ENCODE results near the gene LPIN2.
"Not testable (repeated sequence)": the region's sequence is repeated elsewhere in the genome, so short reads cannot be mapped to it uniquely, and the experiment has no call there.

LPIN2 gene

DNA sequence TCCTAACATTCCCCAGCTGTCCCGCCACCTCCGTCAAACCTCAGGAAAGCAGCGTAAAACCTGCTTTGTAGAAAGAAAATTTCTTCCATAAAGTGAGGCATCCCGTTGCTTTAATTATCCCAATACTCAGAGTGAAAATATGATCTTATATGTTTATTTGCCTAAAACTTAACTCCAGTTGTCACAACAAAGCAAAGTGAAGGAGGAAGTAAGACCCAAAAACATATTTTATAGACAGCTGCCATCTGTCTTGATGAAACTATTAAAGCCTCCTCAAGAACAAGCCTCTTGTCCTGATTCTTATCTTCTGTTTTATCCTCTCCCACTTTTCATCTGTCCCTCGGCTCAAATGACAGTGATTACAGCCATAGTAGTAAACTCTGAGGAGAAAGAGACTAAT is 28.9 kb upstream of the LPIN2 start:
- DNase-seq, result no peak

DNA sequence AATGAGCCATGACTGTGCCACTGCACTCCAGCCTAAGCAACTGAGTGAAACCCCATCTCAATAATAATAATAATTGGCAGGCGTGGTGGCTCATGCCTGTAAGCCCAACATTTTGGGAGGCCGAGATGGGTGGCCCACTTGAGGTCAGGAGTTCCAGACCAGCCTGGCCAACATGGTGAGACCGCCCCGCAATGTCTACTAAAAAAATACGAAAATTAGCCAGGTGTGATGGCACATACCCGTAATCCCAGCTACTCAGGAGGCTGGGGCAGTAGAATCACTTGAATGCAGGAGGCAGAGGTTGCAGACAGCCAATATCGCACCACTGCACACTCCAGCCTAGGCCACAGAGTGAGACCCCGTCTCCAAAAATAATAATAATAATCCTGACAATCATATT is 27.9 kb upstream of the LPIN2 start:
- DNase-seq, result no peak

DNA sequence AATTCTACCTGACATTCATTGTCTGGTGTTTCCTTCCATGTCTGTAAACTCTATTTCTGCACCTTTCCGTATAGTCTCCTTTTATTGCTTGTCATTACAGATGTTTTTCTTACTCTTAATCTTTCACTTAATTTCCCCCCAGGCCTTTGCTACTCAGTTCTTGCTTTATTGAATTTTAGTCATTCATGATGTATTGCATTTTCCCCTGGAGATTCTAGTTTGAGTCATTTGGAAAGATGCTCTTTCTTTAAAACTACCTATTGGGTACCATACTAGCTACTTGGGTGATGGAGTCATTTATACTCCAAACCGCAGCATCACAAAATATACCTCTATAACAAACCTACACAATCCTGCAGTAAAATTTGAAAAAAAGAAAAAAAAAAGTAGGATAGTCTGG is 27.2 kb upstream of the LPIN2 start:
- no peak for DNase-seq

DNA sequence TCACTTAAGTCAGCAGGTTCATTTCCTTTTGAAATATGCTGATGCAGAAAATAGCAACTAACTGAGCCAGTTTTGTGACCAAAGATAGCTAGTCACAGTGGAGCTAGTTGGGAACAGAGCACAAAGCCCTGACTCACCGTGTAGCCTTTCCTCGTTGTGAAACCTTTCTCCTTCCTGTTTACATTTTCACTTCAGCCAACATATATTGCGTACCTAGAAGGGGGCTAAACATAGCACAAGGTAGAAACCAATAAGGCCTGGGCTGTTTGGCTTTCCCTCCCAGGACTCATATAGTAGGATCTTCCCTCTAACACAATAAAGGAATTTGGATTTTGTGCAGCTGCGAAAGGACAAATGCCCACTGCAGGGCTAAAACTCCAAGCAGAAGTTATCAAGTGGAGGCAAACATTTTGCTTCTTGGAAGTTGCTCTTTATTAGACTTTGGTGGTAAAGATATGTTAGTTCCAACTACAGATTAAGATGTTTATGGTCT is 24.5 kb upstream of the LPIN2 start:
- no peak for DNase-seq

DNA sequence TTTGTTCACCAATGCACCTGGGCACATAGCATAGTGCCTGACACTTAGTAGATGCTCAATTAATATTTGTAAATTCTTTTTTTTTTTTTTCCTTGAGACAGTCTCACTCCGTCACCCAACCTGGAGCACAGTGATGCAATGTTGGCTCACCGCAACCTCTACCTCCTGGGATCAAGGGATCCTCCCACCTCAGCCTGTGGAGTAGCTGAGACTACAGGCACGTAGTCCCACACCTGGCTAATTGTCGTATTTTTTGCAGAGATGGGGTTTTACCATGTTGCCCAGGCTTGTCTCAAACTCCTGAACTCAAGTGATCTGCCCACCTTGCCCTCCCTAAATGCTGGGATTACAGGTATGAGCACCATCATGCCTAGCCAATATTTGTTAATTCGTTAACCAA is 23.2 kb upstream of the LPIN2 start:
- DNase-seq, result no peak

DNA sequence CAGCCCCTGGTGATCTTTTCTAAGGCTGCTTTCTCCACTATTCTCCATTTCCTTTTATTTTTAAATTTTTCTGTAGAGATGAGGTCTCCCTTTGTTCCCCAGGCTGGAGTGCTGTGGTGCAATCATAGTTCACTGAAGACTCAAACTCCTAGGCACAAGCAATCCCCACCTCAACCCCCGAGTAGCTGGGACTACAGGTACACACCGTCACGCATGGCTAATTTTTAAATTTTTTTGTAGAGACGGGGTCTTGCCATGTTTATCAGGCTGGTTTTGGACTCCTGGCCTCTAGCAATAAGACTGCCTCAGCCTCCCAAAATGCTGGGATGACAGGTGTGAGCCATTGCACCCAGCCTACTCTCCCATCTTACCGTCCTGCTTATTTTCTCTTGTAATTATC is 22.7 kb upstream of the LPIN2 start:
- no peak for DNase-seq

DNA sequence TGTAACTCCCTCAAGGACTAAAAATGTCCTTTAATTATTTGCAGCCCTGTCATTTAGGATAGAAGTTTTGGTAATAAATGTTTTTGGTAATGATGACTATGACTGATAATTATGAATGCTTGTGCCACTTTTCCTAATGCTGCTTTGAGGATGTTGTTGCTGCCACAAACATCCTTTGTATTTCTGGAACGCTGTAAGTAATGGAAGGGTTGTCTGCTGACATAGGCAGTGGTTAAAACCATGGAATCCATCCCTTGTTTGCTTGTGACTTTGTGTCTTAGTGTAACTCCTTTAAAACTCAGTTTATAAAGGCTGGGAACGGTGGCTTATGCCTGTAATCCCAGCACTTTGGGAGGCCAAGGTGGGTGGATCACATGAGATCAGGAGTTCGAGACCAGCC is 19.8 kb upstream of the LPIN2 start:
- no peak for DNase-seq

DNA sequence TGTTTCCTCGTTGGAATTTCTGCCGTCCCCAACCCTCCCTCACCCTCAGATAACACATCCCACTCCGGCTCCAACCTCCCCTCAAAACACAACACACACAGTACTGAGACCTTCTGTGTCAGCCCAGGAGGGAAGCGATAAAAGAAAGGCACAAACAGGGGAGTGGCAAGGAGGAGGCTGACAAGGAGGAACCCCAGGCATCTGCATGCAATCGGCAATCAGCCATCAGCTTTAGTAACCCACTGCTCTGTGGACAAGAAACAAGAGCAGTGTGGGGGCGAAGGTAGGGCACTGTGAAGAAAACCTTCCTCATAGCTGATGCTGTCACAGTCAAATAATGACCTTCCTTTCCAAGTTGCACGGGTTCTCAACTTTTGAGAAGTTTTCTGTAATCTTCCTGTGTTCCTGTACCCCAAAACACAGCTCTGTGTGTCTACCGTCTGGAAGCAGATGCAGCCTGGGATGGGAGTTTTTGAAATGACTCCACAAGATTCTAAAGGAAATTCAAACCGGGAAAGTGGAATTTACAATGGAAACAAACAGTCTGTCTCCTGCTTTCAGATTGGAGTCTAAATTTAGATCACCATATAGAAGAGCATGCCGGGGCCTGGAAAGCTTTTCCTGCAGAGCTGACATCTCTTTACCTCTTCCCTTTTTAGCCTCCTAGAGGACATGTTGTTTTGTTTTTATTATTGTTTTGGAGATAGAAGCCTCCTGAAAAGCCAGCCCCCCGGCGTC is 16.4 kb upstream of the LPIN2 start:
- DNase-seq, result no peak

DNA sequence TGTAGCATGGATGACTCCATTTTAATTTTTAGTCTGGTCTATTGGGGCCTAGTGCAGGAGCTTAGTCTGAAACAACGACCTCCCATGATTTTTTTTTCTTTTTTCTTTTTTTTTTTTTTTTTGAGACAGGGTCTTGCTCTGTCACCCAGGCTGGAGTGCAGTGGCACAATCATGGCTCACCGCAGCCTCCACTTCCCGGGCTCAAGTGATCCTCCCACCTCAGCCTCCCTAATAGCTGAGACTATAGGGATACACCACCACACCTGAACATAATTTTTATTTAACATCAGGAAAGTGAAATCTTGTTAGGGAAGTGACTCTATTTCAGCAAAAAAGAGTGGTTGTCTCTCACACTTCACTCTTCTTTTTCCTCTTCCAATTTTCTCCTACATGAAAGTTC is 15.2 kb upstream of the LPIN2 start:
- not testable (repeated sequence) for DNase-seq

DNA sequence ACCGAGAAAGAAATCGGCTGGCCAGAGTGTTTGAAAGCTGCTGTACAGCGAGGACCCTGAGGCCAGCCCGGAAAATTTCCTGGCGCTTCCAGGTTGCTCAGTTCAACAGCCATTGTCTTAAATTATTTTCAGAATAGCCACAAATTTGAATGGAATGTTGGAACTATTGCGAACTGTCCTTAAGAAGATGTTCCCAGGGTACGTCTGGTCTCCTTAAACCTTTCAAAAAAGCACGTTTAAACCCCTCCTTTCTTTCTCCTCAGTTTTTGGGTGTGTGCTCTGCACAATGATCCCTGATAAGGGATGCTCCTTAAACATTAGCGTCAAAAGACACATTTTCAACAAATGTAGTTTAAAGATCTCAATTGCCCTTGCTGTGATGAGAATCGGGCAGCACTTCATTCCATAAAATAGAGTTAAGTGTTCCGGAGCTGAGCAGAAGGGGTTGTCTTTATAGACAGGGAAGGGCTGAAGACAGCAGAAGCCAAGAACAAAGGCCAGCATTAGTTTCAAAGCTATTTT is 14.5 kb upstream of the LPIN2 start:
- DNase-seq, result no peak

DNA sequence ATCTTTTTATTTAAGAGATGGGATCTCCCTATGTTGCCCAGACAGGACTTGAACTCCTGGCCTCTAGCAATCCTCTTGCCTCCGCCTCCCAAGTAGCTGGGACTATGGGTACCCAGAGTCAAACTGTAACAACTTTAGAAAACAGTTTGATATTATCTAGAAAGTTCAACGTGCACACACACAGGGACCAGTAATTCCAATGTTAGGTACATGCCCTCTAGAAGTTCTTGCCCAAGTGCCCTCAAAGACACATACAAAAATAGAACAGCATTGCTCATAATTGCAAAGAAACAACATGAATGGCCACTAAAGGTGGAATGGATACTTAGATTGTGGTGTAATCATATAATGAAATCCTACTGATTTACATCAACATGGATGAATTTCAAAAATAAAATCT is 12.6 kb upstream of the LPIN2 start:
- no peak for DNase-seq

DNA sequence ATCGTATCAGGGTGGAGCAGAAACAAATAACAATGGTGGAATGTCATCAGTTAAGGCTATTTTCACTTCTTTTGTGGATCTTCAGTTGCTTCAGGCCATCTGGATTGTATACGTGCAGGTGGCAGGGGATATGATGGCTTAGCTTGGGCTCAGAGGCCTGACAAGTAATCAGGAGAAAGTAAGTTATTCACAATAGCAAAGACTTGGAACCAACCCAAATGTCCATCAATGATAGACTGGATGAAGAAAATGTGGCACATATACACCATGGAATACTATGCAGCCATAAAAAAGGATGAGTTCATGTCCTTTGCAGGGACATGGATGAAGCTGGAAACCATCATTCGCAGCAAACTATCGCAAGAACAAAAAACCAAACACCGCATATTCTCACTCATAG is 10.7 kb upstream of the LPIN2 start:
- DNase-seq, result not testable (repeated sequence)

DNA sequence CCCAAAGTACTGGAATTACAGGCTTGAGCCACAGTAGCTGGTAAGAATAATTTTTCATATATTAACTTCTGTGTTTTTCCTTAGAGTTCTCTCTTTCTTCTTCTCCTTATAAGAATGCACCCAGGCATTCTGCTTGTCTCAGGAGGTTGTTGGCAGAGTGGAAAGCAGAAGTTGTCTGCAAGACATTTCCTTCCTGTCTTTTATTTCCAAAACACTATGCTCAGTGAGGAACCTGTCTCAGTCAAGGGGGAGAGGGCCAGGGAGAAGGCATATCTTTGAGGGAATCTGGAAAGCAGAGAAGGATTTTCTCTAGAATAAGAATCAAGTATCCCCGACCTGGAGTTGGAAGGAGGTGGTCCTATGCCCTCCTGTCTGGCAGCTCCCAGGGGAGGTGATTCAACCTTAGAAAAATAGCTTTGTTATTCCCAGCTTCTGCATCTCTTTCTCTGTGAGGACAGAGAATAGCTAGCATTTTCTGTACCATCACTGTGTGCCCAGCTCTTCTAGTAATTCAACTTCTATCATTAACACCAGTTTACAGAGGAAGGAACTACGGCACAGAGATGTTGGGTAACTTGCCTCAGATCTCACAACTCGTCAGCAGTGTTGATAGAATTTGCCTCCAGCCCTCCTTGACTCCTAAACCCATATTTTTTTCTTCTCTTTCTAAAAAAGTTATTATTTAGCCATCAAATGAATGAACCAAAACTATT is 3.8 kb upstream of the LPIN2 start:
- DNase-seq, result no peak

DNA sequence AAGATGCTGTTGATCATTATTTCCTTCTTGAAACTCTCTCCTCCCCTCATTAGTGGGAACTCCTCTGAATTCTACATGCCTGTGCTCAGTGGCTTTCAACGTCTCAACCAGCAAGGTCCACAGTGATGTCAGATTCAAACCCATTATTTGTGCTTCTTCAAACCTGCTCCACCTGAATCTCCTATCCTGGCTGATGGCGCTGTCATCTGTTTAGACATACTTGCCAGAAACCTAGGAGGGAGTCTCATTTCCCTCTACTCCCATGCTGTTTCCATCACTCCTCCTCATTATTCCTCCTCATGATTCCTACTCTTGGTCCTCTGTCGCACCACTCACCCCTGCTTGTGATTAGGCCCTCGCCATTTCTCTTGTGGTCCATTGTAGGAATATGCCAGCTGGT is 2.9 kb upstream of the LPIN2 start:
- DNase-seq, result no peak

DNA sequence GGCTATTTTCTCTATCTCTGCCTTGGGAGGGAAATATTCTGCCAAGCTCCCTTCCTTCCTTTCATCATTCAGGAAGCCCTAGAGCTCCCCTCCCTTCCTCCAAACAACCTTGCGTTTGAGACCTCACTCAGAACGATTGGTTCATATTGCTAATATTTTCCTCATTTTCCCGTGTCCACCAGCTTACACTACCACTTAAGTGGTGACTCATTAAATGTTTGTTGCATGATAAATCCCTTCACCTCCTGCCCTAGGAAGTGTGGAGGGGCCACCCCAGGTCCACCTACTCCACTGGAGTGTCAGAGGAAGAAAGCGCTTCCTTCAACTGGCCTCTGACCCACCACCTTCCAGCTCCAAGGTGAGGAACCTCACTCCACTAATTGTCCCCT is 2.3 kb upstream of the LPIN2 start:
- DNase-seq, result no peak

DNA sequence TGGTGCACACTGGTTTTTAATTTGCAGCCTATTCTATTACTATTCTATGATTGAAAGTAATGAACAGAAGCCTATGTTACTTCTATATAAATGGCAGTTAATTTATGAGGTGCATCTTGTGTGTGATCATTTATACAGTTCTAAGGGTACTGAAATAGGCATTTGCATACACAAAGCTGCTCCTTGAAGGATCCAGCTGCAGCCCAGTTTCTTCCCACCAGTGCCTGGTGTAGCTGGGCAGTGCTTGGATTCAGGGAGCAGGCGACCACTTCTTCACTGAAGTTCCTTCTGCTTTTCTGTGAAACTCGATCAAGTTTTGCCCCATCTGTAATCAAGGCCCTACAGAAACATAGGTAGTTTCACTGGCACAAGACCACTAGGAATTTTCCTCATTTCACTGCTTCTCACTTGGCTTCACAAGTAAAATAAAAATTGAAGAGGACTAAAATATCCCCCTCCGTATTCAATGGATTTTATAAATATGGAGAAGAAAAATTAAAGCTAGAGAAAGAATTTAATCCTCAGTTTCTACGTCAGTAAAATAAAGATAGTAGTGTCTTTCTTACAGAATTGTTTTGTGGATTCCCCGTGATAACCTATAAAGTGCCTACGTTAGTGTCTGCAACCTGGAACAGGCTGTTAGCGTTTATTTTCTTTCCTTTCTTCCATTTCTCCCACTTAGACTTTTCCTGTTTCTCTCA is 1.7 kb upstream of the LPIN2 start:
- no peak for DNase-seq

DNA sequence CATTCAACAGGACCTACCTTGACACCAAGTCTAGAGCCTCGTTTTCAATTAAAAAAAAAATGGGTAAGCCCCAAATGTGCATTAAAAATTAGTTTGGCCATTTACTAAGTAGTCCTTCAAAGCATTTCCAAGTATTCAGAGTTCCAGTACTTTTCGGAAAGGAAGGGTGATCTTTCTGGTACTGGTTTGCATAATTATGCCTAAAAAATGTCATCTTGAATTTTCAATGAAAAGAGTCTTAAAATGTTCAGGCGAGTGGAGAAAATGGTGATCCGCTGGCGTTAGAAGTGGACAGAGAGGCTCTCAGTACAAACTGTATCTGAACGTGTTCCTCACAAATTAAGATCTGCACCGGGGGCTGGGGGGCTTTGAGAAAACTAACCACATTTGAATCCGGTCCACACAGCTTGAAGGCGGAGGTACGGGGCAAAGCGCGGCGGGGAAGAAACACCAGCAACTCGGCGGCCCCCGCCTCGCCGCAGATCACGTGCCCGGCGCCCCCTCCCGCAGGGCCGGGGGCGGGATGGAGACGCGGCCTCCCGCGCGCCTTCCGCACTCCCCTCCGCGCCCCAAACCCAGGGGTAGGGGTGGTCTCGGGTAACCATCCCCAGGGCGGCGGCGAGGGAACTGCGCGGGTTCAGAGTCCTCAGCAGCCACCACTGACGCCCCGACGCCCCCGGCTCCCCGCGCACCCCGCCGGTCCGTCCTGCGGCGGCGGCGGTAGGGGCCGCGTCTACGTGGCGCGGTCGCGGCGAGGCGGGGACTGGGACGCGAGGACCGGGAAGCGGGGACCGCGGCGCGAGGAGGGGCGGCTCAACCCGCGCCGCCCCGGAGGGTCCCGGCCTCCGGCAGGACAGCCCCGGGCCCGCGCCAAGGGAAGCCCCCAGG is 564 bp downstream of the LPIN2 start:
- peak; percentile 8 to 37 (median 17) for DNase-seq

DNA sequence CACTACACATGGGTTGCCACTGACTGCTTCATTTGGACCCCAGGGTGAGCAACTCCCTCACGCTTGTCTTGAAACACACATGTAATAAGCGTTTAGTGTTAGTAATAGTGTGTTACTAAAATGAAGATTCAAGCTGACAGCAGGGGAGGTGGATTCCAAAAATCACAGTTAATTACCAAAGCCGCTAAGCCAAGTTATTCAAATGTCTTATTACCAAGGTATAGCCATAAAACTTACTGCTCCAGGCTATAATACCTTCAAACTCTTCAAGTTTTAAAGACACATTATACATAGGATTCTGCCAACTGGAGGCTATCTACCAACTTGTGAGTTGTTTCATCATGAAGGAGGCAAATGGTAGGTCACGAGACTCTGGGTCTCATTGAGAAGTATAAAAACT is 2.9 kb downstream of the LPIN2 start:
- DNase-seq, result no peak

DNA sequence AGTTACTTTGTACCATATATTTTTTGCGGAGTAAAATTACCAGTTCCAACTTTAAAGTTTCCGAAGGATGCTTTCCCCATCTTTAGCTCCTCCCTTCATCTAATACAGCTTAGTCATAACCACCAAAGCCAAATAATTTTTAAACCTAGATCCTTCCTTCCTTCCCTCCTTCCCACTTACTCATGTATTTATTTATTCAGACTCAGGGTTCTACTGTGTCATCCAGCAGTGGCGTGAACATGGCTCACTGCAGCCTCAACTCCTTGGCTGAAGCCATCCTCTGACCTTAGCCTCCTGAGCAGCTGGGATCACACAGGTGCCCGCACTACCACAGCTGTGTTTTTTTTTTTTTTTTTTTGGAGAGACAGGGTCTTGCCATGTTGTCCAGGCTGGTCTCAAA is 4.4 kb downstream of the LPIN2 start:
- DNase-seq, result no peak

DNA sequence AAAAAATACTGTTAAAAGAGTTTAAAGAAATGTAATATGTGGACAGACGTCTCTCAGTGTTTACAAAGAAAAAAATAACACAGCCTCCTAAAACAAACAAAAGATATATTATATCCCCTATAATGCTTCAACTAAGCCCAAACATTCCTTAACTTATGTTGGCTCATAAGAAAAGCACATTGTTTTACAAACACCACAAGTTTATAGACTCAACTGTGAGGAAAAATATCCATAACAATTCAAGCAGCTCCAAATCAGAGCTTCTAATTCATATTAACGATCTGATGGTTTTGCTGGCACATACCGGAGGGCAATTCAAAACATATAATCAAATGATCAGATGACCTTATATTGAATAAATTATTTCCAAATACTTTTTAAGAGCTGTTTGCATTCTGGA is 5.5 kb downstream of the LPIN2 start:
- DNase-seq, result no peak

DNA sequence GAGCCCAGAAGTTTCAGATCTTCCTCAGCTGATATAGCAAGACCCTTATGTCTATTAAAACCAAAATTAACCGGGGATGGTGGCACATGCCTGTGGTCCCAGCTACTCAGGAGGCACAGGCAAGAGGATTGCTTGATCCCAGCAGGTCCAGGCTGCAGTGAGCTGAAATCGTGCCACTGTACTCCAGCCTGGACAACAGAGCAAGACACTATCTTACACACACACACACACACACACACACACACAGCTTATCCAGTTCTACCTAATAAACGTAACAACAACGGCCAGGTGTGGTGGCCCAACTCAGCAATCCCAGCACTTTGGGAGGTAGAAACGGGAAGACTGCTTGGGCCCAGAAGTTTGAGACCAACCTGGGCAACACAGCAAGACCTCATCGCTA is 7.5 kb downstream of the LPIN2 start:
- no peak for DNase-seq

DNA sequence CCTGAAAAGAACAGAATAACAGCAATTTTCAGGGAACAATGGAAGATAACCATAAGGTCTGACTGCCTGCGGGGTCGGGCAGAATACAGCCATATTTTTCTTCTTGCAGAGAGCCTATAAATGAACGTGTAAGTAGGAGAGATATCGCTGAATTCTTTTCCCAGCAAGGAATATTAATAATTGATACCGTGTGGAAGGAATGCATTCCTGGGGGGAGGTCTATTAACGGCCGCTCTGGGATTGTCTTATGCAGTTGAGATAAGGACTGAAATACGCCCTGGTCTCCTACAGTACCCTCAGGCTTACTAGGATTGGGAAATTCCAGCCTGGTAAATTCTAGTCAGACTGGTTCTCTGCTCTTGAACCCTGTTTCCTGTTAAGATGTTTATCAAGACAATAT is 9.2 kb downstream of the LPIN2 start:
- not testable (repeated sequence) for DNase-seq

DNA sequence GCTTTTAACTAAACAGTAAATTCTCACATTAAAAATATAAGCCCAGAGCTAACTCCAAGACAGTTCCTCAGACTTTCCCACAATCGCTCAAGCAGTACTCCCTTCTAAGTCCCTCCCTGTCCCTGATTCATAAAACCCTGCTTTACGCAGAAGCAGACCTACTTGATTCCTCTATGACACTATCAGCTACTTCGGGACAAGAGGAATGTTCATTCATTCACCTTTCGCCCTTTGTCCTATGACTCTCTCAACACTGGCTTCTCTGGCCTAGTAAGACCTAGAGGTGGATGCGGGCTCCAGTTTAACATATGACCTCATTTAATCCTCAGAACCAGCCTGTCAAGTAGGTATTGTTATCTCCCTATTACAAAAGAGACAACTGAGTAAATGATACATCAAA is 10.2 kb downstream of the LPIN2 start:
- DNase-seq, result no peak
